GM18873 (cell line): ENCODE data around the gene STXBP6.
"Not testable (repeated sequence)": the region's sequence is repeated elsewhere in the genome, so short reads cannot be mapped to it uniquely, and the experiment has no call there.

Experiments used
- ATAC-seq: cut with Tn5 transposase; IDR thresholded peaks from one replicate; pipeline ENCODE4 v1.9.1; 2021; ENCODE audit warnings: mild to moderate bottlenecking, moderate library complexity, moderate number of reproducible peaks; ENCODE audit not compliant: unreplicated experiment, low FRiP score

The STXBP6 gene

GRCh38 chr14:24843494-24843893 is 206.5 kb downstream of the STXBP6 start:
- peak; percentile 84 for ATAC-seq

- no peak for ATAC-seq
These were observed 209.6 kb downstream of the STXBP6 start for GRCh38 chr14:24840204-24840893.

- no peak for ATAC-seq
These were observed 210.2 kb downstream of the STXBP6 start for GRCh38 chr14:24839617-24840203.

GRCh38 chr14:24838945-24839616 is 210.9 kb downstream of the STXBP6 start:
- ATAC-seq: no peak

- ATAC-seq: no peak
These were observed 212.5 kb downstream of the STXBP6 start for GRCh38 chr14:24837280-24838046.

- ATAC-seq: not testable (repeated sequence)
These were observed 213.6 kb downstream of the STXBP6 start for GRCh38 chr14:24836324-24836723.

- ATAC-seq: no peak
These were observed 215.0 kb downstream of the STXBP6 start for GRCh38 chr14:24834956-24835355.

GRCh38 chr14:24833385-24833784 is 216.6 kb downstream of the STXBP6 start:
- ATAC-seq: no peak

- ATAC-seq: no peak
These were observed 218.3 kb downstream of the STXBP6 start for GRCh38 chr14:24831677-24832076.

GRCh38 chr14:24829862-24830261 is 220.1 kb downstream of the STXBP6 start:
- ATAC-seq: no peak

- ATAC-seq: no peak
These were observed 221.5 kb downstream of the STXBP6 start for GRCh38 chr14:24828486-24828885.

GRCh38 chr14:24826390-24826789 is 223.6 kb downstream of the STXBP6 start:
- ATAC-seq: no peak

- ATAC-seq: no peak
These were observed 229.3 kb downstream of the STXBP6 start for GRCh38 chr14:24820616-24821015.

GRCh38 chr14:24818823-24819341 is 231.1 kb downstream of the STXBP6 start:
- no peak for ATAC-seq

GRCh38 chr14:24818058-24818822 is 231.7 kb downstream of the STXBP6 start:
- no peak for ATAC-seq

GRCh38 chr14:24817212-24818057 is 232.5 kb downstream of the STXBP6 start:
- ATAC-seq: no peak

GRCh38 chr14:24816929-24817211 is 233.1 kb downstream of the STXBP6 start:
- no peak for ATAC-seq

- ATAC-seq: no peak
These were observed 233.7 kb downstream of the STXBP6 start for GRCh38 chr14:24816011-24816928.
